BJ (cell line): Measurements from ENCODE around the gene TRPM5. TPM values are rescaled to one million over a fixed set of nuclear protein-coding genes. Genes with fewer than 3 reads are reported as not detected.

Source experiments
- CTCF ChIA-PET: fragments of 350-600 bp; formaldehyde crosslinking; extraction: SDS; loops from one replicate; lab custom pipeline; 2021; ENCODE audit warnings: antibody characterized with exemption, inconsistent platforms; lab: Yijun Ruan, JAX
- POLR2A ChIA-PET: fragments of 300-600 bp; sonication (Branson Sonifier 250); formaldehyde crosslinking; extraction: SDS; loops from one replicate; lab custom pipeline; 2021; ENCODE audit warnings: antibody characterized with exemption; lab: Charles Lee
- DNase-seq: peaks from one replicate; pipeline ENCODE4 v3.0.0-alpha.2; 2011; ENCODE audit warnings: low read depth
- H3K27me3 ChIP-seq: 2 replicates; pipeline ENCODE4 v1.6.0; 2011; ENCODE audit warnings: low read length; ENCODE audit not compliant: control insufficient read depth, insufficient read depth
- H3K36me3 ChIP-seq: 2 replicates; pipeline ENCODE4 v1.5.1; 2011; ENCODE audit warnings: low read length; ENCODE audit not compliant: control insufficient read depth, insufficient read depth
- H3K4me3 ChIP-seq: 2 replicates; pipeline ENCODE4 v1.5.1; 2011; ENCODE audit warnings: low read depth, mild to moderate bottlenecking, control low read depth, low read length
- polyA plus RNA-seq: library from polyadenylated mRNA; depleted of rRNA; stranded (reverse); fragments of >200 nt; gene quantifications from 2 replicates; pipeline ENCODE4 v1.2.3, GENCODE V29; 2011
- TF ChIP-seq, protein P1 (sequence below): IDR thresholded peaks from 2 replicates; pipeline ENCODE4 v1.5.1; 2011; ENCODE audit warnings: low read depth, mild to moderate bottlenecking, control low read depth, inconsistent platforms, low read length, moderate library complexity; ENCODE audit not compliant: insufficient read depth

Gene TRPM5
- polyA plus RNA-seq, 1 experiment: not detected

DNA sequence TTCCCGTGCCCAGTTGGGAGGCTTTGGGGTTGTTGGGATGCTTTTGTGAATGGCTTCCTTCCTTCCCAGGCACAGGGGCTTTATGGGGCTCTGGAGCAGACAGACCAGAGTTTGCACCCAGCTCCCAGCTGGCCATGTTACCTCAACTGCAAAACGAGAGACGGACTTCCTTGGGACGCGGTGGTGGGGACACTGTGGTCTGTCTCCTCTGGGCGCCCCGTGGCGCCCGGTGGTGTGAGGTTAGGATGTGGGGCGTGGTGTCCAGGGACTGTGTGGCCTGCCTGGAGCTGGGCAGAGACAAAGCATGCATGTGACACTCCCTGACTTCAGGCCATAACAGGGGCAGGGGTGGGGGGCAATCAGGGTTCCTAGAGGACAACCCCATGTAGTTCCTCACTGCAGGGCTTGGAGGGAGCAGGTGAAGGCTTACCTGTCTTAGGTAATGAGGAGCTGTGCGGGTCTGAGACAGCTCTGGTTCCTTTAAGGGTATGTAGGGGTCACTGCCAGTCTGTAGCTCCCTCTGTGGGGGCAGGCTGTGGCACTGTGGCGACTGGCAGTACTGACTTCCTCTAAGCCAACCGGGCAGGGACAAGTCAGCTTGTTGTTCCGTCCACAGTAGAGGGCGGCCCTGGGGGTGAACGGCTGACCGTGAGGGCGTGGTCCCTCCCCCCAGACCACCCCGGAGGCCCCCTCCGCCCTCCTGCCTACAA lies 14.9 kb upstream of the TRPM5 start:
- Histone ChIP-seq H3K27me3 (no peaks in the 10 kb centered on the region), H3K36me3 (no peaks in the 10 kb centered on the region), H3K4me3 (no peak overlapping the region)
- no peak for DNase-seq
- POLR2A ChIA-PET: no interaction called here
- CTCF ChIA-PET: interaction anchor here (0.6 kb wide), 1 partner anchor 643 kb away, joined by 3 read pairs; no protein-coding TSS in a partner anchor
- TF ChIP-seq, protein P1, sequence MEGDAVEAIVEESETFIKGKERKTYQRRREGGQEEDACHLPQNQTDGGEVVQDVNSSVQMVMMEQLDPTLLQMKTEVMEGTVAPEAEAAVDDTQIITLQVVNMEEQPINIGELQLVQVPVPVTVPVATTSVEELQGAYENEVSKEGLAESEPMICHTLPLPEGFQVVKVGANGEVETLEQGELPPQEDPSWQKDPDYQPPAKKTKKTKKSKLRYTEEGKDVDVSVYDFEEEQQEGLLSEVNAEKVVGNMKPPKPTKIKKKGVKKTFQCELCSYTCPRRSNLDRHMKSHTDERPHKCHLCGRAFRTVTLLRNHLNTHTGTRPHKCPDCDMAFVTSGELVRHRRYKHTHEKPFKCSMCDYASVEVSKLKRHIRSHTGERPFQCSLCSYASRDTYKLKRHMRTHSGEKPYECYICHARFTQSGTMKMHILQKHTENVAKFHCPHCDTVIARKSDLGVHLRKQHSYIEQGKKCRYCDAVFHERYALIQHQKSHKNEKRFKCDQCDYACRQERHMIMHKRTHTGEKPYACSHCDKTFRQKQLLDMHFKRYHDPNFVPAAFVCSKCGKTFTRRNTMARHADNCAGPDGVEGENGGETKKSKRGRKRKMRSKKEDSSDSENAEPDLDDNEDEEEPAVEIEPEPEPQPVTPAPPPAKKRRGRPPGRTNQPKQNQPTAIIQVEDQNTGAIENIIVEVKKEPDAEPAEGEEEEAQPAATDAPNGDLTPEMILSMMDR: no peak

GRCh38 chr11:2458321-2458720 lies 14.0 kb upstream of the TRPM5 start:
- Histone ChIP-seq H3K27me3 (no peaks in the 10 kb centered on the region), H3K36me3 (no peaks in the 10 kb centered on the region), H3K4me3 (no peak overlapping the region)
- CTCF ChIA-PET: interaction anchor here (0.6 kb wide), 1 partner anchor 642 kb away, joined by 3 read pairs; no protein-coding TSS in a partner anchor
- TF ChIP-seq, protein P1: no peak
- DNase-seq: no peak
- POLR2A ChIA-PET: no interaction called here

- CTCF ChIA-PET: no interaction called here
- TF ChIP-seq, protein P1: no peak
- Histone ChIP-seq H3K4me3 (no peak overlapping the region), H3K27me3 (peaks cover 6% of the 10 kb centered on the region), H3K36me3 (no peaks in the 10 kb centered on the region)
- POLR2A ChIA-PET: no interaction called here
- DNase-seq: no peak
Measured at GRCh38 chr11:2453436-2453835, 9.1 kb upstream of the TRPM5 start.

- CTCF ChIA-PET: no interaction called here
- peaks cover 6% of the 10 kb centered on the region for H3K27me3 ChIP-seq
- H3K36me3 ChIP-seq: no peaks in the 10 kb centered on the region
Measured at GRCh38 chr11:2452321-2453012, 8.2 kb upstream of the TRPM5 start.

DNA sequence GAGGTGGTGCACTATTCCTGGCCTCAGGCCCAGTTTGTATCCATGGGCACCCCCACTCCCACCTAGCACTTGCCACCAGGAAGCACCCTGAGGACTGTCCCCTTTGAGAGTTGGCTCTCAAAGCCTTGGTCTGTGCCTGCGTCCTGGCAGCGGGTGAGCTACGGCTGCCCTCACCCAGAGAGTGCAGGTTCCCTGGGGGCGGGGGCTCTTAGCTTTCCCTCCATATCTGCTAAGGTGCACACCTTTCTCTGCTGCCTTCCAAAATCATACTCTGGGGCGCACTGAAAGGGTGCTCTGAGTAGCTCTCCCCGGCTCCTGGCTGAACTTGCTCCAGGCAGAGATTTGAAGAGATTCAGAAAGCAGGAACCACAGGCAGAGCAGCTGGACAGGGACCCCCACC lies 7.6 kb upstream of the TRPM5 start:
- Histone ChIP-seq H3K36me3 (no peaks in the 10 kb centered on the region), H3K4me3 (no peak overlapping the region), H3K27me3 (peaks cover 6% of the 10 kb centered on the region)
- DNase-seq: no peak
- TF ChIP-seq, protein P1: no peak
- POLR2A ChIA-PET: no interaction called here
- CTCF ChIA-PET: no interaction called here

More at GRCh38 chr11:2452321-2453012, 8.2 kb upstream of the TRPM5 start:
- no peak for DNase-seq
- TF ChIP-seq, protein P1: no peak
- no peak overlapping the region for H3K4me3 ChIP-seq
- POLR2A ChIA-PET: no interaction called here
